Activated CD4-positive, alpha-beta T cell treated with anti-CD3 and anti-CD28 coated beads, Interleukin-2, amount 50 U/mL, for 4 hours (primary cell): ENCODE results near the gene ZNF74.
"Not testable (repeated sequence)": the region's sequence is repeated elsewhere in the genome, so short reads cannot be mapped to it uniquely, and the experiment has no call there.

ENCODE experiments used
- DNase-seq, 2 experiments: peaks; one replicate each; pipeline ENCODE4 v3.0.0-alpha.2; 2020

Gene ZNF74

GRCh38 chr22:20393705-20394476 lies at the start of gene ZNF74:
Gene ZNF74 (plus strand): TSS chr22:20394151. CDS start chr22:20394629, 478 bp downstream.
- peak; percentile 74 to 77 for DNase-seq

- not testable (repeated sequence) for DNase-seq
Measured at GRCh38 chr22:20346553-20346952, 47.4 kb upstream of the ZNF74 start.

GRCh38 chr22:20352536-20352935 lies 41.4 kb upstream of the ZNF74 start:
- DNase-seq = not testable (repeated sequence)

- DNase-seq = no peak
Measured at GRCh38 chr22:20354238-20354975, 39.5 kb upstream of the ZNF74 start.

- not testable (repeated sequence) for DNase-seq
Measured at GRCh38 chr22:20355939-20356636, 37.9 kb upstream of the ZNF74 start.

- DNase-seq = not testable (repeated sequence)
Measured at GRCh38 chr22:20356906-20357305, 37.0 kb upstream of the ZNF74 start.

GRCh38 chr22:20357967-20358366 lies 36.0 kb upstream of the ZNF74 start:
- DNase-seq = not testable (repeated sequence)

GRCh38 chr22:20358503-20359239 lies 35.3 kb upstream of the ZNF74 start:
- not testable (repeated sequence) for DNase-seq

- not testable (repeated sequence) for DNase-seq
Measured at GRCh38 chr22:20360261-20360660, 33.7 kb upstream of the ZNF74 start.

GRCh38 chr22:20360866-20361751 lies 32.8 kb upstream of the ZNF74 start:
- not testable (repeated sequence) for DNase-seq

GRCh38 chr22:20361752-20362229 lies 32.2 kb upstream of the ZNF74 start:
- not testable (repeated sequence) for DNase-seq

GRCh38 chr22:20362403-20362802 lies 31.5 kb upstream of the ZNF74 start:
- DNase-seq = not testable (repeated sequence)

GRCh38 chr22:20364335-20365260 lies 29.4 kb upstream of the ZNF74 start:
- not testable (repeated sequence) for DNase-seq

GRCh38 chr22:20366841-20367240 lies 27.1 kb upstream of the ZNF74 start:
- not testable (repeated sequence) for DNase-seq

- DNase-seq = not testable (repeated sequence)
Measured at GRCh38 chr22:20368875-20369274, 25.1 kb upstream of the ZNF74 start.

GRCh38 chr22:20371687-20372086 lies 22.3 kb upstream of the ZNF74 start:
- DNase-seq = not testable (repeated sequence)

- not testable (repeated sequence) for DNase-seq
Measured at GRCh38 chr22:20372406-20372854, 21.5 kb upstream of the ZNF74 start.

- DNase-seq = not testable (repeated sequence)
Measured at GRCh38 chr22:20373195-20373706, 20.7 kb upstream of the ZNF74 start.

- DNase-seq = not testable (repeated sequence)
Measured at GRCh38 chr22:20374130-20374529, 19.8 kb upstream of the ZNF74 start.

GRCh38 chr22:20376281-20376680 lies 17.7 kb upstream of the ZNF74 start:
- not testable (repeated sequence) for DNase-seq
